Measurements from ENCODE around the gene ABHD12B. TPM values are rescaled to one million over a fixed set of nuclear protein-coding genes. Genes with fewer than 3 reads are reported as not detected.

Gene ABHD12B
- total RNA-seq, 2 donors from 2014 or later, result 0.80 to 55.0 TPM

GRCh38 chr14:50839691-50840090 lies 32.2 kb upstream of the ABHD12B start:
- Histone ChIP-seq H3K36me3 (ENCODE audit: control insufficient read depth, insufficient read depth, low read length) (no peaks in the 10 kb centered on the region), H3K9ac (ENCODE audit: extremely low read depth, low read length, poor library complexity, severe bottlenecking) (no peak overlapping the region), H3K4me3 (ENCODE audit: low read length) (no peak overlapping the region), H3K27me3 (ENCODE audit: control insufficient read depth, insufficient read depth, low read length, poor library complexity, severe bottlenecking) (peaks cover 94% of the 10 kb centered on the region), H3K27ac (ENCODE audit: low read depth, low read length) (no peak overlapping the region), H3K4me1 (ENCODE audit: control insufficient read depth, insufficient read depth, low read length) (no peaks in the 10 kb centered on the region), H3K9me3 (ENCODE audit: control insufficient read depth, low read length) (no peaks in the 10 kb centered on the region)
- DNase-seq, result no peak
- Mint-ChIP-seq H3K9me3 (no peaks in the 10 kb centered on the region), H3K27me3 (ENCODE audit: insufficient read depth) (peaks cover 96% of the 10 kb centered on the region), H3K4me3 (no peak overlapping the region), H3K27ac (no peak overlapping the region), H3K4me1 (no peaks in the 10 kb centered on the region), H3K36me3 (ENCODE audit: low read depth) (no peaks in the 10 kb centered on the region)
- TF ChIP-seq, protein P1, sequence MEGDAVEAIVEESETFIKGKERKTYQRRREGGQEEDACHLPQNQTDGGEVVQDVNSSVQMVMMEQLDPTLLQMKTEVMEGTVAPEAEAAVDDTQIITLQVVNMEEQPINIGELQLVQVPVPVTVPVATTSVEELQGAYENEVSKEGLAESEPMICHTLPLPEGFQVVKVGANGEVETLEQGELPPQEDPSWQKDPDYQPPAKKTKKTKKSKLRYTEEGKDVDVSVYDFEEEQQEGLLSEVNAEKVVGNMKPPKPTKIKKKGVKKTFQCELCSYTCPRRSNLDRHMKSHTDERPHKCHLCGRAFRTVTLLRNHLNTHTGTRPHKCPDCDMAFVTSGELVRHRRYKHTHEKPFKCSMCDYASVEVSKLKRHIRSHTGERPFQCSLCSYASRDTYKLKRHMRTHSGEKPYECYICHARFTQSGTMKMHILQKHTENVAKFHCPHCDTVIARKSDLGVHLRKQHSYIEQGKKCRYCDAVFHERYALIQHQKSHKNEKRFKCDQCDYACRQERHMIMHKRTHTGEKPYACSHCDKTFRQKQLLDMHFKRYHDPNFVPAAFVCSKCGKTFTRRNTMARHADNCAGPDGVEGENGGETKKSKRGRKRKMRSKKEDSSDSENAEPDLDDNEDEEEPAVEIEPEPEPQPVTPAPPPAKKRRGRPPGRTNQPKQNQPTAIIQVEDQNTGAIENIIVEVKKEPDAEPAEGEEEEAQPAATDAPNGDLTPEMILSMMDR (conservative IDR thresholded peaks at IDR 0.05), result no peak
- WGBS, 2 experiments (ENCODE audit: insufficient coverage in 1 of 2, insufficient read length in 1 of 2), result 89 to 97% methylated on average over 5 of the region's 5 CpGs

DNA sequence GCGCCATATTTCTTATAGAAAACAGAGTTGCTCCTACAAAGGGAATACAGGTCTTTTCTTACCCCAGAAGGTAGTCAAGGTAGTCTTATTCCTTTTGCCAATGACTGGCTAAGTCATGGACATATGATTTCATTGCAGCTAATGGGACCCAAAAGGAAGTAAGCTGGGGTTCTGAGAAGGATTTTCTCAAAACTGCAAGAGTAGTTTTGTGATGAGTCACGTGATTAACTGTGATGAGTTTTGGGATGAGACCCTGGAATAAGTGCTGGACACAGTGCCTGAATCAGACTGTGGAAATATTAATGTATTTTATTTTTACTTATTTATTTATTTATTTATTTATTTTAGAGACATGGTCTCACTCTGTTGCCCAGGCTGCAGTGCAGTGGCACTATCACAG lies 27.5 kb upstream of the ABHD12B start:
- no peak for DNase-seq
- H3K4me1 Mint-ChIP-seq, result no peaks in the 10 kb centered on the region
- WGBS, 2 experiments (ENCODE audit: insufficient coverage in 1 of 2, insufficient read length in 1 of 2), result 94 to 100% methylated on average over 1 to 2 of the region's 2 CpGs
- Histone ChIP-seq H3K9me3 (ENCODE audit: control insufficient read depth, low read length) (no peaks in the 10 kb centered on the region), H3K27ac (ENCODE audit: low read depth, low read length) (no peak overlapping the region), H3K4me3 (ENCODE audit: low read length) (no peak overlapping the region), H3K9ac (ENCODE audit: extremely low read depth, low read length, poor library complexity, severe bottlenecking) (no peak overlapping the region), H3K36me3 (ENCODE audit: control insufficient read depth, insufficient read depth, low read length) (no peaks in the 10 kb centered on the region), H3K4me1 (ENCODE audit: control insufficient read depth, insufficient read depth, low read length) (no peaks in the 10 kb centered on the region), H3K27me3 (ENCODE audit: control insufficient read depth, insufficient read depth, low read length, poor library complexity, severe bottlenecking) (peaks cover 89% of the 10 kb centered on the region)
- no peak overlapping the region for H3K27ac Mint-ChIP-seq
- H3K9me3 Mint-ChIP-seq, result no peaks in the 10 kb centered on the region
- H3K36me3 Mint-ChIP-seq (ENCODE audit: low read depth), result no peaks in the 10 kb centered on the region
- no peak overlapping the region for H3K4me3 Mint-ChIP-seq
- peaks cover 91% of the 10 kb centered on the region for H3K27me3 Mint-ChIP-seq (ENCODE audit: insufficient read depth)
- TF ChIP-seq, protein P1 (conservative IDR thresholded peaks at IDR 0.05), result no peak

DNA sequence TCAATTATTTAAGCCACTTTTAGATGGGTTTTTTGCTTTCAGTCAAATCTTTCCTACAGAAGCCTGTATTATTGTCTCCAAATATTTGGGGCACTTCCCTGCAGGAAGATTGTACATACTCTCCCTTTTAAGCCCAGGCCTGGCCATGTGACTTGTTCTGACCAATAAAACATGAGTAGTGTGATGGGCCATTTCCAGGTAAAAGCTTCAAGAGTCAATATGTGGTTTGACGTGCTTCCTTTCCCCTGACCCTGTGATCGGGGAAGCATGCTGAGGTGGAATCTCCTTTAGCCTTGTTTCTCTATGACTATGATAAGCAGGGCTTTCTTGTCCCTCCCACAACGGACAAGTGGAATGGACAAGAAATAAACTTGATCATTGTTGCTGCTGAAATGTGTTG lies 26.7 kb upstream of the ABHD12B start:
- Mint-ChIP-seq H3K36me3 (ENCODE audit: low read depth) (no peaks in the 10 kb centered on the region), H3K27me3 (ENCODE audit: insufficient read depth) (peaks cover 83% of the 10 kb centered on the region), H3K4me3 (no peak overlapping the region), H3K4me1 (no peaks in the 10 kb centered on the region), H3K9me3 (no peaks in the 10 kb centered on the region), H3K27ac (no peak overlapping the region)
- Histone ChIP-seq H3K27me3 (ENCODE audit: control insufficient read depth, insufficient read depth, low read length, poor library complexity, severe bottlenecking) (peaks cover 81% of the 10 kb centered on the region), H3K4me1 (ENCODE audit: control insufficient read depth, insufficient read depth, low read length) (no peaks in the 10 kb centered on the region), H3K9ac (ENCODE audit: extremely low read depth, low read length, poor library complexity, severe bottlenecking) (no peak overlapping the region), H3K9me3 (ENCODE audit: control insufficient read depth, low read length) (no peaks in the 10 kb centered on the region), H3K4me3 (ENCODE audit: low read length) (no peak overlapping the region), H3K36me3 (ENCODE audit: control insufficient read depth, insufficient read depth, low read length) (no peaks in the 10 kb centered on the region), H3K27ac (ENCODE audit: low read depth, low read length) (no peak overlapping the region)
- 90 to 93% methylated on average over 3 of the region's 3 CpGs for WGBS, 2 experiments (ENCODE audit: insufficient coverage in 1 of 2, insufficient read length in 1 of 2)
- DNase-seq, result no peak
- TF ChIP-seq, protein P1 (conservative IDR thresholded peaks at IDR 0.05), result no peak

Data from endodermal cell (in vitro differentiated cells).